DMS153 (cell line): ENCODE results near the gene CACNA1G.

Experiments used
- DNase-seq: peaks from one replicate; lab custom pipeline; 2025; lab: John Stamatoyannopoulos, UW

The CACNA1G gene

DNA sequence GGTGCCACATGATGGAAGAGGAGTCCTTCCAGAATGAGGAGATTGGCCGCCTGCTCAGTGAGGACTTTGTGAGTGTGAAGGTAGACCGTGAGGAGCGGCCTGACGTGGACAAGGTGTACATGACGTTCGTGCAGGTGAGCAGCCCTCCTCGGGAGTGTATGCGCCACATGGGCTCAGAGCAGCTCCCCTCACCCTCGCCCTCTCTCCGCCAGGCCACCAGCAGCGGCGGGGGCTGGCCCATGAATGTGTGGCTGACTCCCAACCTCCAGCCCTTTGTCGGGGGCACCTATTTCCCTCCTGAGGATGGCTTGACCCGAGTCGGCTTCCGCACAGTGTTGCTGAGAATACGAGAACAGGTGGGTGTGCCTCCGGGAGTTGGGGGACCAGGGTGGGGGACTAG, 11.7 kb upstream of the CACNA1G start:
- DNase-seq = no peak

DNA sequence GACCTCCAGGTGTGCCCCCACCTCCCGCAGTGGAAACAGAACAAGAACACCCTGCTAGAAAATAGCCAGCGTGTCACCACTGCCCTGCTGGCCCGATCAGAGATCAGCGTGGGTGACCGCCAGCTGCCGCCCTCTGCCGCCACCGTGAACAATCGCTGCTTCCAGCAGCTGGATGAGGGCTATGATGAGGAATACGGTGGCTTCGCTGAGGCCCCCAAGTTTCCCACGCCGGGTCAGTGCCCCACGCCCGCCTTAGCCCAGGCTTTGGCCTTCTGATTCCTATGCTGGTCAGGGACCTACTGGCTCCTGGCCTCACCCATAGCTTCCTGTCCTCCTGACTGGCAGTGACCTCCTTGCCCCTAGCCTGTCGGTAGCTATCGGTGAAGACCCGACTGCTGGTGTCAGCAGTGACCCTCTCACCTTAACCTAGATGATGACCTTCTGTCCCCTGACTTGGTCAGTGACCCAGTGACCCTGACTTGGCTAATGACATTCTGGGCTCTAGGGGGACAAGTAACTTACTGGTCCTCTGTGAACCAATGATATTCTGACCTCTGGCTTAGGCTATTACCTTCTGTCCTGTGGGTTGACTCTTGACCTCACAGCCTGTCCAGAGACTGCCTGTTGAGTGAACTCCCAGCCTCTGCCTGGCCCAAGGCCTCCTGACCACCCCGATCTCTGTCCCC, 11.1 kb upstream of the CACNA1G start:
- no peak for DNase-seq

DNA sequence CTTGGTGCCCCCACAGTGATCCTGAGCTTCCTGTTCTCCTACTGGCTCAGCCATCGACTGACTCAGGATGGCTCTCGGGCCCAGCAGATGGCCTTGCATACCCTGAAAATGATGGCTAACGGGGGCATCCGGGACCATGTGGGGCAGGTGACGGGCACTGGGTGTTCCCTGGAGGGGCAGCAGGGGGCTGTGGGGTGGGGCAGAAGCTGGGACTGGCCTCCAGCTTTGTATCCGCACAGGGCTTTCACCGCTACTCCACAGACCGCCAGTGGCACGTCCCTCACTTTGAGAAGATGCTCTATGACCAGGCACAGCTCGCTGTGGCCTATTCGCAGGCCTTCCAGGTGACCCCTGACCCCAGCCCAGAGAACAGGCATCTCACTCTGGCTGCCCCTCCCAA, 10.5 kb upstream of the CACNA1G start:
- DNase-seq = no peak

DNA sequence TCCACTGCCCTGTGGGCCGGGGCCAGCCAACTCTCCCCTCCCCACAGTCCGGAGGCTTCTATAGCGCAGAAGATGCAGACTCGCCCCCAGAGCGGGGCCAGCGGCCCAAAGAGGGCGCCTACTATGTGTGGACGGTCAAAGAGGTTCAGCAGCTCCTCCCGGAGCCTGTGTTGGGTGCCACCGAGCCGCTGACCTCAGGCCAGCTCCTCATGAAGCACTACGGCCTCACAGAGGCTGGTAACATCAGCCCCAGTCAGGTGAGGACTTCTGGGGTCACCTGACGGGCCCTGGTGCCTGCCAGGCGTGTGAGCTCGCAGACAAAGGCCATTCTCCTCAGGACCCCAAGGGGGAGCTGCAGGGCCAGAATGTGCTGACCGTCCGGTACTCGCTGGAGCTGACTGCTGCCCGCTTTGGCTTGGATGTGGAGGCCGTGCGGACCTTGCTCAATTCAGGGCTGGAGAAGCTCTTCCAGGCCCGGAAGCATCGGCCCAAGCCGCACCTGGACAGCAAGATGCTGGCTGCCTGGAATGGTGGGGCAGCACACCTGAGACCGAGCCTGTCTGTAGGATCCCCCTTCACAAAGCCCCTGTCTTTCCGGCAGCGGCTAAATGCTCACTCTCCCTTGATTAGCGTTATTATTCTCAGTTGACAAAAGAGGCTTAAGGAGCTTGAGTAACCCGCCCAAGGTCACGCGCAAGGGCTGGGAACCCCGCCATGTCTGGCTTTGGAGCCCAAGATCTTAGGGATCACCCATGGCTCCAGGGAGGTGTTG, 9.7 kb upstream of the CACNA1G start:
- DNase-seq = peak; percentile 62

DNA sequence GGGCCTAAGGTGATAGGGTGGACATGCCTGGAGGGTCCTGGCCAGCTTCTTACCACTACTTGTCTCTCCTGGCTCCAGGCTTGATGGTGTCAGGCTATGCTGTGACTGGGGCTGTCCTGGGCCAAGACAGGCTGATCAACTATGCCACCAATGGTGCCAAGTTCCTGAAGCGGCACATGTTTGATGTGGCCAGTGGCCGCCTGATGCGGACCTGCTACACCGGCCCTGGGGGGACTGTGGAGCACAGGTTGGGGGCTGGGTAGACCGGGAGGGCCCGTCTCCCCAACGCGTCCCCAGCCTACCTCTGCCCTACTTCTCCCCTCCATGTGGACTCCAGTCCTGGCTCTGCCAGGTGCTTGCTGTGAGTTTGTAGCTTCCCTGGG, 9.1 kb upstream of the CACNA1G start:
- DNase-seq = no peak

DNA sequence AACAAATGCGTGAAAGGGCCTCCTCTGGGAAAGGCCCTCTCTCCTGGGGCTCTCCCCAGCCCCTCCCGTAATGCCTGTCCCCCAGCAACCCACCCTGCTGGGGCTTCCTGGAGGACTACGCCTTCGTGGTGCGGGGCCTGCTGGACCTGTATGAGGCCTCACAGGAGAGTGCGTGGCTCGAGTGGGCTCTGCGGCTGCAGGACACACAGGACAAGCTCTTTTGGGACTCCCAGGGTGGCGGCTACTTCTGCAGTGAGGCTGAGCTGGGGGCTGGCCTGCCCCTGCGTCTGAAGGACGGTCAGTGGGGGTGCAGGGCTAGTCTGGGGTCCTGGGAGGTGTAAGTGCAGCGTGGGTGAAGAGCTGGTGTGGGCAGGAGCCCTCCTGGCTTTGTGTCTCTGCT, 8.6 kb upstream of the CACNA1G start:
- DNase-seq = no peak

DNA sequence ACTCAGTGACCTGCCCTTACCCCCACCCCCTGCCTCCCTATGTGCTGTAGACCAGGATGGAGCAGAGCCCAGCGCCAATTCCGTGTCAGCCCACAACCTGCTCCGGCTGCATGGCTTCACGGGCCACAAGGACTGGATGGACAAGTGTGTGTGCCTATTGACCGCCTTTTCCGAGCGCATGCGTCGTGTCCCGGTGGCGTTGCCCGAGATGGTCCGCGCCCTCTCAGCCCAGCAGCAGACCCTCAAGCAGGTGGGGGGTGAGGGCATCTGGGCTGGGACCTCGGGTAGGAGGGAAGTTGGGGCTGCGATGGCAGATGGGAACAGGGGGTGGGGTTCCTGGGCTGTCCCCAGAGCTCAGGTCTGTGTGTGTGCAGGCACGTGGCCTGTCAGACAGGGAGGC, 6.3 kb upstream of the CACNA1G start:
- DNase-seq = no peak

DNA sequence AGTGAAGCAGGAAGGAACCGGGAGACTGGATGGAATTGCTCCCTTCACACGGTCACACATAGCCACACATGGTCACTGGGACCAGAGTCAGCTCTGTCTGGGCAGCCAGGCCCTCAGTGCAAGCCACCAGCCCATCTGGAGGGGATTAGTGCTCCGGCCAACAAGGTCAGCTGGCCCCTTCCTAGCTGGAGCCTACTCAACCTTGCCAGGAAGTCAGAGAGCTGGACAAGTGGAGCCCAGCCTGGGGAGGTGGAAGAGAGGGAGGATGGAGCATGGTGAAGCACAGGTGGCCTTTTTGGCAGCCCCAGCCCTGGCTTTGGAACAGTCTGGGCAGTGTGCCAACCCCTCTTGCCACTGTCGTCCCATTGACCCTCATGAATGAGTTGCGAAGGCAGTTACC, 3.7 kb upstream of the CACNA1G start:
- peak; percentile 52 for DNase-seq

DNA sequence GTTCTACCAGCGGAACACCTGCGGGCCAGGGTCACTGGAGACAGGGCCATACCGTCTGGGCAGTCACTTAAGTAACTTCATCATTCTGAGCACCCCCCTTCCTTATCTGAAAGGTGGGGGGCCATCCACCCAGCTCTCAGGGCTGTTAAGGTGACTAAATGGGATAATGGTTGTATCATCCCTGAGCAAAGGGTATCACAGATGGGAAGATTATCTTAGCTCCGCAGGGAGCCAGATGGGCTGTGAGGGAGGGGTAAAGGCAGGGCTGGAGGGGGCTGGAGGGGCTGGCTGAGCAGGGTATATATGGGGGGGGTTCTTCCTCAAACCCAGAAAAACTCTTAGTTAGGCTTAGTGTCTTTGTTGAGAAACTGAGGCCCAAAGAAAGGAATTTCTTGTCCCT, 2.9 kb upstream of the CACNA1G start:
- no peak for DNase-seq

DNA sequence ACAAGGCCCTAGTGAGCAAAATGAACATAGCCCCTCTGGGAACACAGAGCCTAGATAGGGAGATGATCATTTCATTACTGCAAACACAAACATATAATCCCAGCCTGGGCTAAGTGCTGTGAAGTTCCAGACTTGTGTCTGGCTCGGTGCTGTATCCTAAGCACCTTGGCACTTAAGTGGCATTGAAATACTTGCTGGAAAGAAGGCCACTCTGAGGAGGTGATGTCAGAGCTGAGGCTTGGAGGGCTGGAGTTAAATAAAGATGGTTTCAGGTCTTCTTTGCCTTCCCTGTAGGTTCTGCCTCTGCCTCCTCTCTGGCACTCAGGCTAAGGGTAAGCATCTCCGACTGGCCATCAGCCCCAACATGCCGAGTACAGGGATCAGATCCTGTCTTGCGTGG, 2.4 kb upstream of the CACNA1G start:
- no peak for DNase-seq

DNA sequence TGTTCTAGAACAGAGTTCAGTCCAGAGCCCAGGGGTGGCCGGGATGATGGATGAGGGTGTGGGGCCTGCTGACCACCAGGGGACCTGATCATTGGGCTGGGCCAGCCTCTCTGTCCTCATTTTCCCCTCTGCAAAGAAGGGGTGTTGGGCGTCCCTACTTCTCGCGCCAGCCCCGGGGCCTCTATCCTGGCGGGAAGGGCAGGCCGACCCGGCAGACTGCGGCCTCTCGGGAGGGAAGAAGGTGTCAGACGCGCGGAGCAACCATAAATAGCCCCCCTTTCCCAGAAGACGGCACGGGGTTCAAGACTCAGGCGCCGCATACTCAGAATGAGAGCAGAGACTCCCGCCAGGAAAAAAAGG, 2.0 kb upstream of the CACNA1G start:
- DNase-seq = no peak

DNA sequence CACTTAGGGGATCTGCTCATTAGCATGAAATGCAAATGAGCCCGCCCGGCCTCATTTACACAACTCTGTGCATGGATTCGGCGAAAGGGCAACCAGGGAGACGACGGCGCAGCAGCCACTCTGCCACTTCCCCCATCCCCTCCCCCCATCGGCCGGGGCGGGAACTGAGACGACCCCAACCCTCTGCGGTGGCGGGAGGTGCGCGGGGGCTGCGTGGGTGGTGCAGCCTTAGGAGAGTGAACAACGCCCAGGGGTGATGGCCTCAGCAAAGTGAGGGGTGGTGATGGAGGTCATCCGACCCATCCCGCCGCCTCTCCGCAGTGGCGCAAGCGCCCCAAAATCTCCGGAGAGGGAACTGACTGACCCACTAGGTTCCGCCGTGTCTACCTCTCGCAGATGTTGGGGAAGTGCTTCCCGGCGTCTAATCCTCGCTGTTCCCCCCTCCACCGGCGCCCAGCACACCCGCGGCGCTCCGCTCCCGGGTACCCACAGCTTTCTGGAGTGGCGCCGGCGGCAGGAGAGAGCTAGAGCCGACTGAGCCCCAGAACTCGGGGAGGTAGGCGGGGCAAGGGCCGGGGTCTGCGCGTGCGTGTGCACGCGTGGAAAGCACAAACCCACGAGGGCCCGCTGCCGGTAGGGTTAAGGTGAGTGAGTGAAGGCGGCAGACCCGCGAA, 1.4 kb upstream of the CACNA1G start:
- no peak for DNase-seq

DNA sequence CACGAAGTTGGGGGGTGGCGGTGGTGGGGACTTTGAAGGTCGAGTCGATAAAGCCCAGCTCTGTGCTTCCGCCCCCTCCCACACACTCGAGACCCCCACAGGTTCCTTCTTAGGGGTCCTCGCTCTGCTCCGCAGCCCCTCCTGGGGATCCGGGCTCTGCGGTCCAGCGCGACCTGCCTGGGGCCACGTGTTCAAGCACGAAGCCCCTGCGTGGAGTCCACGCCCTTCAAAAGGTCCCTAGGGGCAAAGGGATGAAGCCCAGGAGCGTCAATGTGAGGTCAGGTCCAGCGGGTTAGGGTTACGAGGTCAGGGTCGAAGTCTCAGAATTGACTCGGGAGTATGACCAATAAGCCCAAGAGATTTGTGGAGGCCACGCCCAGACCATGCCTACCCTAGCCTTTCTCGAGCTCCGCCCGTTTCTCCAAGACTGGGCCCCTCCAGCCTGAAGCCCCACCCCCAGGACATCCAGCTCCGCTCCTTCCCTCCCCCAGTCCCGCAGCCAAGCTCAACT, 786 bp upstream of the CACNA1G start:
- DNase-seq = no peak

DNA sequence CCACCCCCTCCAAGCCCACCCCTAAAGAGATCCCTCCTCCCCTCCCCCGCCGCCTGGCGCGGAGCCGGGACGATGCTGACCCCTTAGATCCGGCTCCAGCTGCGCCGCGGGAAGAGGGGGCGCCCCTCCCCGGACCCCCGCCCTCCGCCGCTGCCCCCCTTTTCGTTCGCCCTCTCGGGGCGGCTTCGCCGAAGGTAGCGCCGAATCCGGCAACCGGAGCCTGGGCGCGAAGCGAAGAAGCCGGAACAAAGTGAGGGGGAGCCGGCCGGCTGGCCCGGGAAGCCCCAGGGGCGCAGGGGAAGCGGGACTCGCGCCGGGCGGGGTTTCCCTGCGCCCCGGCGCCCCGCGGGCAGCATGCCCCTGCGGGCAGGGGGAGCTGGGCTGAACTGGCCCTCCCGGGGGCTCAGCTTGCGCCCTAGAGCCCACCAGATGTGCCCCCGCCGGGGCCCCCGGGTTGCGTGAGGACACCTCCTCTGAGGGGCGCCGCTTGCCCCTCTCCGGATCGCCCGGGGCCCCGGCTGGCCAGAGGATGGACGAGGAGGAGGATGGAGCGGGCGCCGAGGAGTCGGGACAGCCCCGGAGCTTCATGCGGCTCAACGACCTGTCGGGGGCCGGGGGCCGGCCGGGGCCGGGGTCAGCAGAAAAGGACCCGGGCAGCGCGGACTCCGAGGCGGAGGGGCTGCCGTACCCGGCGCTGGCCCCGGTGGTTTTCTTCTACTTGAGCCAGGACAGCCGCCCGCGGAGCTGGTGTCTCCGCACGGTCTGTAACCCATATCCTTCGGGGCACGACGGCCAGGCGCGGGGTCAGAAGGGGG, 623 bp downstream of the CACNA1G start:
- no peak for DNase-seq

DNA sequence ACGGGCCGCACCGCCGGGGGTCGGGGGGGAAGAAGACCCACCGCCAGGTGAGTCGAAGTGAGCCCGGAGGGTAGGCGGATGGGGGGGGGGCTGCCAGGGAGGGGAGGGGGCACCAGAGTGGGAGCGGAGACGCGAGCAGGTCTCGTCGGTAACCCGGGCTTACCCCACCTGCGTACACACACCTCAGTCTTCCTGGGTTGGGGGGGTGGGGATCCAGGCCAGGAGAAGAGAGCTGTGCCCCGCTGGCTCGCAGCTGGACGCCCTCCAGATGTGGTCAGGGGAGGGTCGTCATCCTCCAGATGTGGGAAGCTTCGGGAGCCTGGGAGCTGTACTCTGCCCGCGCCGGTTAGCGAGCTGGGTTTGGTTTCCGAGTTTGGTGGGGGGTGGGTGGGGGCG, 1.2 kb downstream of the CACNA1G start:
- DNase-seq = no peak

DNA sequence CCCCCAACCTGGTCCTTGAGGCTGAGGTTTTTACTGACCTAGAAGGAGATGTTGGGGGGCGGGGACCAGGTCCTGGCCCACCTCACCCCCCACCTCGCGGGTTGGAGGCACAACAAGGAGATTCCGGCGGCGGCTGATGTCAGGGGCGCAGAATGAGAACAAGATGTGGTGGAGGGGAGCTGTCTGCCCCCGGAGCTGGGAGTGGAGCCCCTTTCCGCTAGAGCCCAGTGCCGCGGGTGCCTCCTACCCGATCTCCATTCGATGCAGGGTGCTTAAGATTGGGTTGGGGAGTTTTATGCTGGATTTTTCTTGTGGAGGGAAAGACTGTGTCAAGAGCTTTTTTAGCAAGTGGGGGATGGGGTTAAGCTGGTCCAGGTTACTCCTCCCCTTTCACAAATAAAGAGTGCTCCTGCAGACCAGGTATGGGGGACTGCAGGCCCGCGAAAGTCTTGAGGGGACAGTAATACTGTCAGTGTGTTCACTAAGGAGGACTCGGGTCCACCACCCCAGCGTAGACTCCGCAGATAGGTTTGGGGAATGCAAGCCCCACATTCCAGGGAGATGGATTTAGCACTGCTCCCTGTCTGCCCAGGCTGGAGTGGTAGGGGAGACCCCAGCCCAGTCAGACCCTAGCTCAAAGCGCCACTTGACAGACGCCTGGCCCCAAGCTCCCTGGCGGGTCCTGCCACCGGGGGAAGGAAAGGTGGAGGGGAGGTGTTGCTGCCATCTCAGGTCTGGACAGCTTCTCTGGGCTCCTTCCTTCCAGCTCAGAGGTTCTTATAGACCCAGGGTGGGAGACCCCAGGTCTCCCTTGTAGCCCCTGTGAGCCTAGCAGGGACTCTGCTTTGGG, 2.0 kb downstream of the CACNA1G start:
- no peak for DNase-seq

DNA sequence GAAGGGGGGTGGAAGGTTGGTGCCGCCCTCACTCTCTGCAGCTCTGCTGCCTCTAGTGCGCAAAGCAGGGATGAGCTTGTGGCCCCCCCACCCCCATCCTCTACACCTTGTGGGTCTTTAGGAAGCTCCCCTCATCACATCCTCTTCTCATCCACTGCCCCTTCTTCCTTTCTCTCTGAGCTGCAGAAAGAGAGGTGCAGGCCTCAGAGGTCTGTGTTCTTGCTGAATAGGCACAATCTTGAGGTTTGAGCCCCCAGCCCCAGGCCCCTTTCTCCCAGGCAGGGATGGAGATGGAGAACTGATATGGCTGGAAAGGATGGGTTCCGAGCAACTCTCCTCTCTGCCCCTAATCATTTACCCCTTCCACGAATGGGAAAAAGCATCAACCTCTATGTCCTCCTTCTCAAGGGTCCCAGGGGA, 2.6 kb downstream of the CACNA1G start:
- DNase-seq = no peak

DNA sequence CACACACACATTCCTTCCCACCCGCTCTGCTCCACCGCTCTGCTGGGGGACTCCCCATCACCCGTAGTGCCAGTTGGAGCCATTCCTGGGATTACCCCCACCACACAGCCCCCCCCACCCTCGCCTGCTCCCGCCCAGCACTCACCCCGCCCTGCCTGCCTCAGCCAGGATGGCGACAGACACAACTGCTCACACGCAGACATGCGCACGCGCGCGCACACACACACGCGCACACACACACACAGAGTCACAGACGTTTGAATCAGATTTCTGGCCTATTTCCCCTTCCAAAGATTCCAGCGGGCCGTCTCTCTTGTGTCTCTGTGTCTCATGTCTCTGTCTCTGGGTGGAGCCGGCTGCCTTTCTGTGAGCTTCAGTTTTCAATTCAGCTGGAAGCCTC, 4.4 kb downstream of the CACNA1G start:
- DNase-seq = no peak

DNA sequence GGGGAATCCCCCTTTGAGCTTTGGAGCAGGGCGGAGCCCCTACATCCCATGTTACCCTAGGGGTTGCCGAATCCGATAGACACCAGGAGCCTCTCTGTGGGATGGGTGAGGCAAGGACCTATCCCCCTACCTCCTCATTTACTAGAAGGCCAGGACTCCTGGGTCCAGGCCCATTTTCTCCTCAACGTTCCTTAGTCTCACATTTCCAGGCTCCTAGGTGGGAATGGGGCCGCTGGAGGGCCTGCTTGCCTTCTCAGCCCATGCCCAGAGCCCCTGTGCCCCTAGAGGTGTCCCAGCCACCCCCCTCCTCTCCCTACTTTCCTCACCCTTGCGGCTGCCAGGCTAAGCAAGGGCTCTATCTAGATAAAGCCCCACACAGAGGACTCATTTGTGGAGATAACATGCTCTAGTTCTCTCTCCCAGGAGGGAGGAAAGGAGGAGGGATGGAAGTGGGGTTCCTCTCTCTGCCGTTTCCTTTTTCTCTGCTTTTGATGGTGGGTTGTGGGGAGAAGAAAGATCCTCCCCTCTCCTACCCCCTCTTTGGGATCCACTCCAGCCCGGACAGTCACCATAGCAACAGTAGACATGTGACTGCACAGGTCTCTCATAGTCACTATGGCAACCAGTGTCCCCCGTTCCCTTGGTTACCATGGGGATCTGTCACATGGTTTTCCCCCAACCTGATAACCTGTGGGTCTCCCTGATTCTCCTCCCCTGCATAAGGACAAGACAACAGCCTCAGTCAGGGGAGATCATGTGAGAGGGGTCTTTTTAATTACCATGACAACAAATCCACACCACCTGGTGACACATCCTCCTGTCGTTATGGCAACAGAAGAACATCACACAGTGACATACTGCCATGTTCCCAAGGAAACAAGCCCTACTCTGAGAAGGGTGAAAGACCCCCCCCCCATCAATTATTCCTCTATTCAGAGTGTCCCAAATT, 5.2 kb downstream of the CACNA1G start:
- peak; percentile 37 for DNase-seq

DNA sequence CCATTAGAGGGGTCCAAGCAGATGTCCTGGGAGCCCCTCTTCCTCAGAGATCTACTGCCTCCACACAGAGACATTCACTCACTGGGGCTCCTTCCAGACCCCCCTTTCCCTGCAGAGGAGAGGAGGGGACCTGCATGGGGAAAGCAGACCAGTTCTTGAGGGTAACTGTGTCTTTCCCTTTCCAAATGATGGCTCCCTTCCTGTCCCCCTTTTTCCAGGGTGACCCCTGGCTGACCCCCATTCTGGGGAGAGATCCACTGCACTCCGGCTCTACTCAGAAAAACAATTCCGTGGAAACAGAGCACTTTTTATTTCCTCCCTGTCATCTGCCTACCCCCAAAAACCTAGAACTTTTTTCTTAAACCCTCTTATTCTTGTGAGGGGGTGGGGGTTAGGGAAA, 6.4 kb downstream of the CACNA1G start:
- DNase-seq = no peak
